ENCODE measurements around the gene TNFRSF1A. TPM values are rescaled to one million over a fixed set of nuclear protein-coding genes. Genes with fewer than 3 reads are reported as not detected.

TNFRSF1A gene
- 460 and 621 TPM in 2 replicates for polyA plus RNA-seq (2011; rRNA removed)
- 275 and 344 TPM in 2 replicates for polyA plus RNA-seq (2012; cell fraction: cytosol; rRNA removed)
- polyA plus RNA-seq (2012; cell fraction: nucleus; rRNA removed): 409 and 455 TPM in 2 replicates
- 324 to 416 TPM (median 367 TPM) in 3 replicates for polyA plus RNA-seq (2017; fragmentation: RNase III; extraction: RNeasy Plus Mini Kit Qiagen cat#74134 plus additional on column Dnase treatment)
- 307 and 325 TPM in 2 replicates for polyA minus RNA-seq (2011; rRNA and poly(A)+ RNA removed)

- peak within 1 kb of the TSS; percentile 91 for H3K4me3 ChIP-seq
- DNase-seq (ENCODE audit: low read depth in 1 of 2, low spot score in 1 of 2): peak; percentile 84 to 91
- no peaks in the 10 kb centered on the region for H3K9me3 ChIP-seq
- ChIA-PET POLR2A (interaction anchor here (0.6 to 10.1 kb wide), 7 partner anchors 9 to 193 kb away, joined by 3 to 141 read pairs (median 5); partner anchors contain the start of genes GAPDH, LTBR, SCNN1A and VAMP1), CTCF (interaction anchor here (0.6 to 29.7 kb wide), 8 partner anchors 9 to 198 kb away, joined by 3 to 705 read pairs (median 5); partner anchors contain the start of gene SCNN1A)
- no peak for FAIRE-seq
- WGBS (ENCODE audit: missing lambda C conversion rate): 1% methylated on average over 15 of the region's 21 CpGs
- H3K4me2 ChIP-seq: peak within 1 kb of the TSS; percentile 92
- peak; percentile 61 to 91; a peak in 4 of 5 replicates for TF ChIP-seq JUN (IDR thresholded peaks at IDR 0.05)
- TF ChIP-seq SMC3 (IDR thresholded peaks at IDR 0.05): peak; percentile 21; the same call in 1 of the 3 replicates
- TF ChIP-seq MAX (IDR thresholded peaks at IDR 0.05): peak; percentile 65
- TF ChIP-seq RAD21 (conservative IDR thresholded peaks at IDR 0.05 in 1 of 2, IDR thresholded peaks at IDR 0.05 in 1 of 2): peak in 1 of 2 experiments; percentile 27; a peak in 1 of 5 replicates
- peak in 1 of 2 experiments; percentile 42; a peak in 1 of 5 replicates for TF ChIP-seq EP300 (IDR thresholded peaks at IDR 0.05)
- peak; percentile 58 for TF ChIP-seq POLR2A (IDR thresholded peaks at IDR 0.05; ENCODE audit: low read length)
- 0 out of 2 replicates have a peak, but pooled peaks have one; percentile 30 for TF ChIP-seq EHF (CRISPR knock-in tag; IDR thresholded peaks at IDR 0.05)
- TF ChIP-seq BCL3 (IDR thresholded peaks at IDR 0.05): peak; percentile 82; the same call in 1 of the 3 replicates
- TF ChIP-seq HOXA7 (CRISPR knock-in tag; IDR thresholded peaks at IDR 0.05): no peak
- no peak for TF ChIP-seq FOSB (CRISPR knock-in tag; IDR thresholded peaks at IDR 0.05)
- TF ChIP-seq PHF8 (IDR thresholded peaks at IDR 0.05; ENCODE audit: borderline replicate concordance, low read depth): peak; percentile 52
- TF ChIP-seq FOSL2 (IDR thresholded peaks at IDR 0.05): no peak
- 0 out of 2 replicates have a peak, but pooled peaks have one; percentile 21 for TF ChIP-seq FOSL2 (CRISPR knock-in tag; IDR thresholded peaks at IDR 0.05)
- TF ChIP-seq CEBPB (IDR thresholded peaks at IDR 0.05): peak; percentile 96 to 99
- TF ChIP-seq CTCF (IDR thresholded peaks at IDR 0.05): no peak
- TF ChIP-seq KDM5A (IDR thresholded peaks at IDR 0.05): 0 out of 2 replicates have a peak, but pooled peaks have one; percentile 40
- H3K27ac ChIP-seq: peak within 1 kb of the TSS; percentile 95 to 98
- ATAC-seq: peak; percentile 60 to 62
- peaks cover 72% of the 10 kb centered on the region for H3K4me1 ChIP-seq
Measured at GRCh38 chr12:6341417-6342139, at the start of gene TNFRSF1A. TNFRSF1A (minus strand) TSS chr12:6342076; CDS start chr12:6341814, 262 bp downstream.

- FAIRE-seq (no peak), DNase-seq (ENCODE audit: low read depth in 1 of 2, low spot score in 1 of 2) (no peak), ATAC-seq (peak in 1 of 2 experiments; percentile 16; a peak in 3 of 6 replicates)
- H3K27ac ChIP-seq: peak overlapping the region in 1 of 2 experiments; percentile 39; a peak in 2 of 6 replicates
- ChIA-PET POLR2A (interaction anchor here (0.7 kb wide), 1 partner anchor 52 kb away, joined by 3 read pairs; no protein-coding TSS in a partner anchor), CTCF (interaction anchor here (2.1 kb wide), 1 partner anchor 74 kb away, joined by 14 read pairs; no protein-coding TSS in a partner anchor)
- 89% methylated on average over 15 of the region's 17 CpGs for WGBS (ENCODE audit: missing lambda C conversion rate)
- TF ChIP-seq NPAS2 (CRISPR knock-in tag; IDR thresholded peaks at IDR 0.05; ENCODE audit: borderline replicate concordance): no peak
- no peak for TF ChIP-seq EHF (CRISPR knock-in tag; IDR thresholded peaks at IDR 0.05)
- no peak for TF ChIP-seq ATOH8 (CRISPR knock-in tag; IDR thresholded peaks at IDR 0.05; ENCODE audit: low read depth)
- no peak for TF ChIP-seq CBX2 (IDR thresholded peaks at IDR 0.05; ENCODE audit: borderline replicate concordance, low read depth)
- no peak for TF ChIP-seq ZSCAN20 (CRISPR knock-in tag; IDR thresholded peaks at IDR 0.05)
- TF ChIP-seq E2F6 (IDR thresholded peaks at IDR 0.05; ENCODE audit: borderline replicate concordance, low read depth): no peak
- no peak for TF ChIP-seq ZNF302 (CRISPR knock-in tag; IDR thresholded peaks at IDR 0.05)
- no peak for TF ChIP-seq MYC (IDR thresholded peaks at IDR 0.05; ENCODE audit: borderline replicate concordance, low read length)
- TF ChIP-seq RARB (CRISPR knock-in tag; IDR thresholded peaks at IDR 0.05): no peak
- TF ChIP-seq PBX3 (IDR thresholded peaks at IDR 0.05): no peak
- no peak overlapping the region for H3K4me3 ChIP-seq
- peak overlapping the region; percentile 74; the same call in 2 of the 3 replicates for H3K4me2 ChIP-seq
- H3K9me3 ChIP-seq: no peaks in the 10 kb centered on the region
- H3K4me1 ChIP-seq: peaks cover 69% of the 10 kb centered on the region
Measured at GRCh38 chr12:6391013-6391412, 49.1 kb upstream of the TNFRSF1A start.
